HTERT RPE-1 (cell line): ENCODE data around the gene AZGP1.
"Not testable (repeated sequence)": the region's sequence is repeated elsewhere in the genome, so short reads cannot be mapped to it uniquely, and the experiment has no call there.

Source experiments
- in situ Hi-C: fragments of 300-500 bp; cut with MboI; formaldehyde crosslinking; loops from 4 replicates; pipeline ENCODE4 v1.14.3; 2020; ENCODE audit warnings: low sequenced_read_pairs

The AZGP1 gene

GRCh38 chr7:99953649-99954048 is 22.2 kb downstream of the AZGP1 start:
- in situ Hi-C loops = no loop called here

GRCh38 chr7:99952649-99953048 is 23.2 kb downstream of the AZGP1 start:
- in situ Hi-C loops = not testable (repeated sequence)

GRCh38 chr7:99950819-99951218 is 25.0 kb downstream of the AZGP1 start:
- in situ Hi-C loops = not testable (repeated sequence)

DNA sequence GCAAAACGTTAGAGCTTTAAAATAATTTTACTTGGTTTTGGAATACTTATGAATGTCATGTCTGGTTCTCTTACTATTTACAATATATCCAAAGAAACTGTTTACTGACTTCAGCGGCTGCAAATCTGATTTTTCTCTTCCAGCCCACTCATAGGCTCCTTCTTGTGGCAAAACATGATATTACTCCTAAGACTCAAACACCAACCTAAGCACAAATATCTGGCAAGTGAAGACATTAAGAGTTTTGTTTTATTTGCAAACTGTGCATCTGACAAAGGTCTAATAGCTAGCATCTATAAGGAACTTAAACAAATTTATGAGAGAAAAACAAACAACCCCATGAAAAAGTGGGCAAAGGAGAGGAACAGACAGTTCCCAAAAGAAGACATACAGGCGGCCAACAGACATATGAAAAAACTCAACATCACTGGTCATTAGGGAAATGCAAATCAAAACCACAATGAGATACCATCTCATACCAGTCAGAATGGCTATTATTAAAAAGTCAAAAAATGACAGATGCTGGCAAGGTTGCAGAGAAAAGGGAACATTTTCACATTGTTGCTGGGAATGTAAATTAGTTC is 26.1 kb downstream of the AZGP1 start:
- in situ Hi-C loops = no loop called here

GRCh38 chr7:99947608-99948007 is 28.2 kb downstream of the AZGP1 start:
- in situ Hi-C loops = no loop called here

DNA sequence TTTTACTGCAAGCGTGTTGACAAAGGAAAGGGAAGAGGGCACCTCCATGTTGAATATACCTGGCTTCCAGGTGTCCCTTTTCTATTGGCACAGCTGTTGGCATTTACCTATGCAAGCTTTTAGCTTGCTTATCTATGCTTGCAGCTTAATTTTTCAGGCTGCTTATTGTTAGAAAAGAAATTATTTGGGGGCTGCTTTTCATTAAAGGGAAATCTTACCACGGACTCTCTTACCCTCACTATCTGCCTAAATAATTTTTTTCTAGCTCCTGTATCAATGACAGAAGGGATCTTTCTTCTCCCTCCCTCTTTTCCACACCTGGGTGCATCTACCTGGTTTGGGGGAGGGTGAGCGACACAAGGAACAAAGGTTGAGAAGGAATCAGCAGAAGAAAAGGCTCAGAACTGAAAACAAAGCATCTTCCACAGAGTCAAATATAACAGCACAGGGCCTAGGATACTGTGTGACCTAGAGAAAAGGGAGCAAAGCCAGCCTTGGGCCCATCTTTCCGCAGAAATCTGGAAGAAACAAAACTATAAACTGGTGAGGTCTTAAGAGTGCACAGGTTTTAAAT is 31.2 kb downstream of the AZGP1 start:
- in situ Hi-C loops = no loop called here

GRCh38 chr7:99943641-99944496 is 32.0 kb downstream of the AZGP1 start:
- in situ Hi-C loops = no loop called here

- in situ Hi-C loops = no loop called here
Observed at GRCh38 chr7:99938296-99938695, 37.5 kb downstream of the AZGP1 start.

DNA sequence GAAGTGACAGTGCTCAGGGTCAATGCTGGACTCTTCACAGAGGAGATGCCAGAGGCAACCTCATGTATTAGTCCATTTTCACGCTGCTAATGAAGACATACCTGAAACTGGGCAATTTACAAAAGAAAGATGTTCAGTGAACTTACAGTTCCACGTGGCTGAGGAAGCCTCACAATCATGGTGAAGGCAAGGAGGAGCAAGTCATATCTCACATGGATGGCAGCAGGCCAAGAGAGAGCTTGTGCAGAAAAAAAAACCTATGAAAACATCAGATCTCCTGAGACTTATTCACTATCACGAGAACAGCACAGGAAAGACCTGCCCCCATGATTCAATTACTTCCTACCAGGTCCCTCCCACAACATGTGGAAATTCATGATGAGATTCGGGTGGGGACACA is 40.8 kb downstream of the AZGP1 start:
- in situ Hi-C loops = not testable (repeated sequence)

GRCh38 chr7:99930376-99930775 is 45.5 kb downstream of the AZGP1 start:
- in situ Hi-C loops = no loop called here

DNA sequence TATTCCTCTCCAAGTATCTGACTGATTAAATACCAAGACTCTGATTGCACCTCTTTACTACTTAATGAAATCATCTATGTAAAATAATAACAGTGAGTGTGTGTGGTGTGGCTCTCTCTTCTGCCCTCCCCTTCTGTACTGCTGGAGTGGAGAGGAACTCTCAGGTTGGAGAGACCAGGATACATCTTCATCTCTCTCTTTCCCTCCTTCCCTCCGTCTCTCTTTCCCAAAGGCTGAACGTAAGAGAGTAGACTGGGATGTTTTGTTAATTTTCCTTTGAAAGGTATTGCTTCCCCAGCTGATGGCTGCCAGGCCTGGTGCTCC is 46.1 kb downstream of the AZGP1 start:
- in situ Hi-C loops = no loop called here

DNA sequence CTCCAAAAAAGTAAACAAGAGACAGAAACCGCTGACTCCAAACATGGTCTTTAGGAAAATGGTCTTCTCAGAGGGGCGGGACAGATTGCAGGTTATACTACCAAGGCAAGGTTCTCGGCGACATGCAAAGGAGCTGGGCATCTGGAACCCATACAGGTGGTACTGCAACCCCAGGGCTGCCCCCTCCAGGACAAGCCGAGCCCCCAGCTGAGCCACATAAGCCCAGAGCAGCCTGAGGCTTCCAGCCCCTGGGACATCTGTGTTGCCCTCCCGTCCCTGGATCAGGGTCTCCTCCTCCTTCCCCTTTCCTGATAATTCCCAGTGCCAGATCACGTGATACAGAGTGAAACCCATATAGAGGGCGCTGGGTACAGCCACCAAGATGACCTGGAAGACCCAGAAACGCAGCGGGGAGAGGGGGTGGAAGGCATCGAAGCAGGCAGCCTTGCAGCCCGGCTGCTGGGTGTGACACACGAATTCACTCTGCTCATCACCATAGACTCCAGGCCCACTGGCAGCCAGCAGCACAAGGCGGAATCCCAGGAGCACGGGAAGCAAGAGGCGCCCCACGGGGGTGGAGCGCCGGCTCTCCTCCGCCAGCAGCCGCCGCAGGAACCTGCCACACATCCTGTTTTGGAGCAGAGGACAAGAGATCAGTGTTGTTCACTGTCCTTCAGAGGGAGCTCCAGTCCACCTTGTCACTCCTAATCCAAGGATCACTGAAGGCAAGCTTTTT is 46.7 kb downstream of the AZGP1 start, which contains the start of gene GJC3:
Gene GJC3, minus strand, starts transcription at position 627 of the 736 bp plus-strand sequence. Its CDS starts 0 bp downstream, at position 627.
- in situ Hi-C loops = no loop called here

- in situ Hi-C loops = no loop called here
Observed at GRCh38 chr7:99928188-99928587, 47.6 kb downstream of the AZGP1 start.

DNA sequence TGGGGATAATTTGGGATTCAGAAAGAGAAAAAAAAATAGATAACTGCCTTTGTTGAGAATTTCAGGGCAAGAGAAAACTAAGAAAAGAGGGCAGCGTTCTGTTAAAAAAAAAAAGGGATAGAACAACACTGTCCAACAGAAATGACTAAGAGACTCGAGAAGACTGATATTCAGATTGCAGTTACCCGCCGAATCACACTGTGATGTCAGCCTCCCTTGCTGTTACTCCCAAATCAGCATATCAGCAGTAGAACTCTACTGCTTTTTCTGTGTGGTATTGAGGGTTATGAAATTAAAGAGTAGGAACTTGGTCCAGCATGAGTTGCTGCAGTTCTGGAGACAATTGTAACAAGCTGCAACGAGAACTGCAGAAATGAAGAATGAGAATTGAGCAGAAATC is 48.3 kb downstream of the AZGP1 start:
- in situ Hi-C loops = no loop called here

DNA sequence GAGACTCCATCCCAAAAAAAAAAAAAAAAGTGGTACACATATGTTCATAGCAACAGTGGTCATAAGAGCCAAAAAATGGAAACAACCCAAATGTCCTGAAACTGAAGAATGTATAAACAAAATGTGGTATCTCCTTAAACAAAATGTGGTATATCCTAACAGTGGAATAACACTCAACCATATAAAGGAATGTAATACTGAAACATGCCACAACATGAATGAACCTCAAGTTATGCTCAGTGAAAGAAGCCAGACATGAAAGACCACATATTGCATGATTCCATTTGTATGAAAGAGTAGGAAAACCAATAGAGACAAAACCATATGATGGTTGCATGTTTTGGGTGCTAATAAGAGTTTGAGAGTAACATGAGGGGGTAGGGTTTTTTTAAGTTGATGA is 49.5 kb downstream of the AZGP1 start:
- in situ Hi-C loops = no loop called here

- in situ Hi-C loops = no loop called here
Observed at GRCh38 chr7:99923200-99923599, 52.6 kb downstream of the AZGP1 start.

- in situ Hi-C loops = no loop called here
Observed at GRCh38 chr7:99920149-99920548, 55.7 kb downstream of the AZGP1 start.

GRCh38 chr7:99919814-99920112 is 56.1 kb downstream of the AZGP1 start:
- in situ Hi-C loops = no loop called here

DNA sequence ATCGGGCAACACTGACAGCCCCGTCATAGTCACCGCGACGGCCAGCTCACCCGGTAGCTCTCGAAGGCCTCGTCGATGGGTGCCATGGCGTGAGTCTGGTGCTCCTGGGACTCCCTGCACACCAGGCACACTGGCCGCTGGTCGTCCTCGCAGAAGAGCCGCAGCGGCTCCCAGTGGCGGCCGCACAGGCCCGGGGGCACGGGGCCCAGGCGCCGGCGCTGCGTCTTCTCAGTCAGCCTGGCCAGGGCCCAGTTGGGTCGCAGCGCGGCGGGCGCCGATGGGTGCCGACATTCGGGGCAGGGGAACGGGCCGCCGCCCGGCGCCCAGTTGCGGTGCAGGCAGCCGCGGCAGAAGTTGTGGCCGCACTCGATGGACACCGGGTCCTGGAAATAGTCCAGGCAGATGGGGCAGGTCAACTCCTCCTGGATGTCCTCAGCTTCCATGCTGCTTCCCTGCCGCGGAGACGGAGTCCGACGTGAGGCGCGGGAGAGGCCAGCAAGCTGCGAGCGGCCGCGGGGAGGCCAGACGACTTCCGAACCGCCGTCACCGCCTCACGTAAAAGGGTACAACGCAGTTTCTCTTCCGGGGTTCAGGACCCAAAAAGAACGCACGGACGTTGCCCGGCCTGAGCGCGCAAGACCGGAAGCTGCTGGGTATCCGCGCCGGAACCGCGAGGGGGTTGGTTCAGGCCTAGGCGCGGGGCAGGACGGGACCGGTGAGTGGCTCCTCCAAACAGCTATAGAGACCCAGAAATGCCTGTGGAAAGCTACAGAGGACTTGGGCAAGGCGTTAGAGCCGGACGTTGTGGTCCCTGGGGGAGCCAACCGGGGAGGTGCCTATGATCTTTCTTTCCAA is 56.6 kb downstream of the AZGP1 start, which contains the start of gene TRIM4:
Gene TRIM4, minus strand, starts transcription at position 572 of the 855 bp plus-strand sequence. Its CDS starts 129 bp downstream, at position 443.
- in situ Hi-C loops = no loop called here
